ENCODE measurements around the gene CTSC. TPM values are rescaled to one million over a fixed set of nuclear protein-coding genes. Genes with fewer than 3 reads are reported as not detected.

The CTSC gene
- total and polyA plus RNA-seq, 11 donors: 8.9 to 289 (median 19.2) TPM

- no peak overlapping the region for H3K4me3 ChIP-seq
- no peaks in the 10 kb centered on the region for H3K9me3 ChIP-seq
- no peak for TF ChIP-seq CTCF (IDR thresholded peaks at IDR 0.05)
- no peak for TF ChIP-seq POLR2A (IDR thresholded peaks at IDR 0.05)
- H3K27me3 ChIP-seq: no peaks in the 10 kb centered on the region
- WGBS, 4 donors: 84 to 88% (median 87%) methylated on average over 2 of the region's 2 CpGs
- H3K36me3 ChIP-seq: no peaks in the 10 kb centered on the region
- H3K4me1 ChIP-seq: peaks cover 0 to 25% (median 0%) of the 10 kb centered on the region in 12 donors
- ATAC-seq (no peak), DNase-seq (no peak)
- intact Hi-C loops (cut with DNase I): no loop called here
- H3K27ac ChIP-seq: peak overlapping the region in 1 of 12 donors; percentile 2
These were observed 26.1 kb upstream of the CTSC start for GRCh38 chr11:88363648-88364065.

- intact Hi-C loops (cut with DNase I): no loop called here
- 56 to 71% (median 64%) methylated on average over 1 of the region's 1 CpG for WGBS, 4 donors
These were observed 25.5 kb upstream of the CTSC start for GRCh38 chr11:88363004-88363403.

GRCh38 chr11:88360141-88360540 lies 22.6 kb upstream of the CTSC start:
- Histone ChIP-seq H3K4me1 (peaks cover 0 to 58% (median 0%) of the 10 kb centered on the region in 12 donors), H3K27me3 (no peaks in the 10 kb centered on the region), H3K27ac (peak overlapping the region in 1 of 12 donors; percentile 43), H3K36me3 (no peaks in the 10 kb centered on the region), H3K9me3 (no peaks in the 10 kb centered on the region), H3K4me3 (no peak overlapping the region)
- DNase-seq (no peak), ATAC-seq (no peak)
- no peak for TF ChIP-seq POLR2A (IDR thresholded peaks at IDR 0.05)
- no peak for TF ChIP-seq CTCF (IDR thresholded peaks at IDR 0.05)
- intact Hi-C loops (cut with DNase I): no loop called here
- 84 to 88% (median 86%) methylated on average over 1 of the region's 1 CpG for WGBS, 4 donors

More at GRCh38 chr11:88363004-88363403, 25.5 kb upstream of the CTSC start:
- no peaks in the 10 kb centered on the region for H3K9me3 ChIP-seq
- ATAC-seq (no peak), DNase-seq (no peak)
- H3K4me1 ChIP-seq: peaks cover 0 to 31% (median 0%) of the 10 kb centered on the region in 12 donors
- H3K36me3 ChIP-seq: no peaks in the 10 kb centered on the region
- no peak overlapping the region for H3K4me3 ChIP-seq
- peak overlapping the region in 1 of 12 donors; percentile 2 for H3K27ac ChIP-seq
- TF ChIP-seq POLR2A (IDR thresholded peaks at IDR 0.05): no peak
- H3K27me3 ChIP-seq: no peaks in the 10 kb centered on the region

GRCh38 chr11:88359541-88359940 lies 22.0 kb upstream of the CTSC start:
- no peaks in the 10 kb centered on the region for H3K36me3 ChIP-seq
- no peak for DNase-seq
- H3K9me3 ChIP-seq: no peaks in the 10 kb centered on the region
- no peak for TF ChIP-seq CTCF (IDR thresholded peaks at IDR 0.05)
- TF ChIP-seq POLR2A (IDR thresholded peaks at IDR 0.05): no peak
- H3K27ac ChIP-seq: no peak overlapping the region
- no peak overlapping the region for H3K4me3 ChIP-seq
- no peak for ATAC-seq
- no peaks in the 10 kb centered on the region for H3K27me3 ChIP-seq
- intact Hi-C loops (cut with DNase I): no loop called here
- WGBS, 4 donors: 76 to 88% (median 81%) methylated on average over 1 of the region's 1 CpG
- H3K4me1 ChIP-seq: peaks cover 0 to 64% (median 0%) of the 10 kb centered on the region in 12 donors

- DNase-seq: no peak
- H3K4me3 ChIP-seq: no peak overlapping the region
- no peaks in the 10 kb centered on the region for H3K9me3 ChIP-seq
- no peak overlapping the region for H3K27ac ChIP-seq
- H3K4me1 ChIP-seq: peaks cover 0 to 68% (median 0%) of the 10 kb centered on the region in 12 donors
- TF ChIP-seq CTCF (IDR thresholded peaks at IDR 0.05): no peak
- no peak for TF ChIP-seq POLR2A (IDR thresholded peaks at IDR 0.05)
- H3K36me3 ChIP-seq: no peaks in the 10 kb centered on the region
- no peaks in the 10 kb centered on the region for H3K27me3 ChIP-seq
- ATAC-seq: no peak
- 87 to 94% (median 91%) methylated on average over 1 of the region's 1 CpG for WGBS, 4 donors
- intact Hi-C loops (cut with DNase I): no loop called here
These were observed 21.6 kb upstream of the CTSC start for GRCh38 chr11:88359114-88359513.
